GM21737 (cell line): ENCODE results near the gene LHFPL2.
A peak's percentile ranks its signal among the peaks of the same experiment; 100 is the strongest.

Experiments
- ATAC-seq: cut with Tn5 transposase; IDR thresholded peaks from one replicate; pipeline ENCODE4 v1.9.1; 2021; ENCODE audit warnings: mild to moderate bottlenecking, moderate library complexity; ENCODE audit not compliant: unreplicated experiment

The LHFPL2 gene

DNA sequence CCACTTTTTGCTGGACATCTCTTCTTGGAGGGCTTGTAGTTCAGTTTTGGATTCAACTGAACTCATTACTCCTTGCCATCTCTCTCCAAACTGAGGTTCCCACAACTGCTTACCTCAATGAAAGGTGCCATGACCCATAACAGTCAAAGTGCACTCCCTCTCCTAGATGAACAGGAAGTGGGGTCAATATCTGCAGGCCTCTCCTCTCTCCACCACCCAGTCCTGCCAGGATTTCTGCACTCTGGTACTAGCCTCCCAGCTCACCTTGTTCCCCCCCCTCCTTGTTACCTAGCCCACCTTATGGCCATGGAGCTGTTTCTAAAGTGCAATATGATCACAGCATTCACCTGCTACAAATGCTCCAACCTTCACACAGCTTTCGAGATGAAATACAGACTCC, 5.9 kb downstream of the LHFPL2 start:
- no peak for ATAC-seq

DNA sequence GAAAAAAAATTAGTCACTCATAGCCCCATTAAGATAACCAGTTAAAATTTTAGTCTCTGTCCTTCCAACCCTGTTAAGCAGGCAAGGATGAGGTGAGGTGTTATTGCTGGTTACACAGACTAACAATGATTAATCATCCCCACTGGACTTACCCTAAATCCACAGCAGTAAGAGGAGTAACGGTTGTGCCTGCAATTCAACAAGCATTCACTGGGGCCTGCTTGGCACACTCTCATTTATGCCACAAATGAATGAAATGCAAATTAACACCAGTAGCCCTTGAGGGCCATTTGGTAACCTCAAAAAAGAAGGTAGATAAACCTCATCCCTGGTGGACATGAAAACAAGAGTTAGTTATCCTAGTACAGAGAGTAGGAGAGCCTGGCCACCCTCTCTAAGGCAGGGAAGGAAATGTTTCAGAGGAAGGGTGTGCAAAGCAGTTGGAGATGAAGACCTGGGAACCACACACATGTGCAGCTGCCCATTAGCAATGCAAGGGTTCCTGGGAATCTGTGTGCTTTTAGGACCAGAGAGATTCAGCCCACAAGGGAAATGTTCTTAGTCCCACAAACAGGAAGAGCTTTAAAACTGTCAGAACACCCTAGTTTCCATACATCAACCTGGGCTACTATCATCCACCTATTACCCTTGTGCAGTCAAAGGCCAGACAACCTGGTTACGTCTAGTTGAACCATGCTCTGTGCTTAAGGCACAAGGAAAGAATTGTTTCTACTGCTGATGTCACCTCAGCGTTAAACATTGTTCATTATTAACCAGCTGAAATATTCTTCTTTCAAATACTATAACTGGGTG, 7.7 kb downstream of the LHFPL2 start:
- peak; percentile 77 for ATAC-seq

- ATAC-seq: no peak
Measured at GRCh38 chr5:78639791-78640190, 8.8 kb downstream of the LHFPL2 start.

GRCh38 chr5:78638973-78639669, 9.5 kb downstream of the LHFPL2 start:
- ATAC-seq: no peak

GRCh38 chr5:78638423-78638822, 10.1 kb downstream of the LHFPL2 start:
- no peak for ATAC-seq

DNA sequence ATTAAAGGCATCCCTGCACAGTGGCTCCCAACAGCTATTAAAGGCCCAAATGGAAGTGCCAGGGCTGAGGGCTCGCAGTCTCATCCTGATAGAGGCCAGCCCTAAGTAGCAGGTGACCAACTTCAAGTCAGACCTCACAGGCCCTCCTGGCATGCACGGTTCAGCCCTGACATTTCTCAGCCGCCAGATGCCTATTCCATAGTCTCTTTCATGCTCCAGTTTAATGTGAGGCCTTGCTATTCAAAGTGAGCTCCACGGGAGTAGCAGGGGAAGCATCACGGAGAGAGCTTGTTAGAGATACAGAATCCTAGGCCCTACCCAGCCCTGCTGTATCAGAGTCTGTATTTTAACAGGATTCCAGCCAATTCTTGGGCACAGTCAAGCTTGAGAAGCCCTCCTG, 11.1 kb downstream of the LHFPL2 start:
- no peak for ATAC-seq

GRCh38 chr5:78636682-78637081, 11.9 kb downstream of the LHFPL2 start:
- ATAC-seq: no peak

DNA sequence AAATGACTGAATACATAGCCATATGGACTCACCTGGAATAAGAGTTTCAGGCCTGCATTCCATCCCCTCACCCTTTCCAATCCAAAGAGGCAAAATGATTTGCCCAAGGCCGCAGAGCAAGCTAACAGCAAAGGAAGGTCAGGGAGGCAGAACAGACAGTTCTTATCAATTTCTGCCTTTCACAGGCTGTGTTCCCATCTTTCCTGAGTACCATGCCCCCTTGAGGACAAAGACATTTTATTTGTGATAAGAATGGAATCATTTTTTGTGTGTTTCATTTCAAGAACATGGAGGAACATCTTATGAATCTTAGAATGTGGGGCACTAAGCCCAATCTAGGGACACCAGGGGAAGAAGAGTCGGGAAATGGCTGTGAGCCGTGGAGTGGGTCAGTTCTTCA, 13.9 kb downstream of the LHFPL2 start:
- no peak for ATAC-seq

DNA sequence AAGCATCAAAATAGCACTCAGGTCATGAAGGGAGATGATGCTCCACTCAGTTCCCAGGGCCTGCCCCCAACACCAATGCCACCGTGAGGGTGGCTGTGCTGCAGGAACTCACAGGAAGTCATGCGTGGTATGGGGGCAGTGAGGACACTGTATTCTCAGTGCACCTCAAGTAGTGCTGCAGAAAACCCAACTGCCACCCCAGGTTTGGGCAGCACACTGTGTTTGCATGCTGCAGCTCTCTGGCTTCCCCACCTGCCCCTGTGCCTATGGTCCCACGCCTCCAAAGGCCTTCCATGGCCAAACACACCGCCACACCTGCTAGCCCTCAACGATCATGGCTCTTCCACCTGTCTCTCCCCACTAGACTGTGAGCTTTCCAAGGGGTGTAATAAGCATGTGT, 14.3 kb downstream of the LHFPL2 start:
- no peak for ATAC-seq

DNA sequence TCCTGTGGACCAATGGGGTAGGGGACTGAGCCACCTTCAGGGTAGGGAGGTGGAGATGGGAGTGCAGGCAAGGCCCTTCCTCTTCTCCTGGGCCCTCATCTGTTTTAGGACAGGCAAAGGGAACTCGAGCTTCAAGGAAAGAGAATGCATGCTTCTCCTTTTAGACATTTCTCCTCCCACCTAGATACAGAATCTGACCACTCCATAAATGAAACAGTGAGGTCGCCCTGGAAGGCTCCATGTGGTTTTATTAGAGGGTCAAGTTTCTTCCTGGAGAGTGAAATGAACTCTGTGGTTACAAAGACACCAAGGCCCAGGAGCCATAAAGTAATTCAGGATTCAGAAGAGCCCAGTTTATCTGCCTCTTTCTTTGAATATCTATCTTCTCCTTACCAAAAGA, 14.9 kb downstream of the LHFPL2 start:
- ATAC-seq: no peak

DNA sequence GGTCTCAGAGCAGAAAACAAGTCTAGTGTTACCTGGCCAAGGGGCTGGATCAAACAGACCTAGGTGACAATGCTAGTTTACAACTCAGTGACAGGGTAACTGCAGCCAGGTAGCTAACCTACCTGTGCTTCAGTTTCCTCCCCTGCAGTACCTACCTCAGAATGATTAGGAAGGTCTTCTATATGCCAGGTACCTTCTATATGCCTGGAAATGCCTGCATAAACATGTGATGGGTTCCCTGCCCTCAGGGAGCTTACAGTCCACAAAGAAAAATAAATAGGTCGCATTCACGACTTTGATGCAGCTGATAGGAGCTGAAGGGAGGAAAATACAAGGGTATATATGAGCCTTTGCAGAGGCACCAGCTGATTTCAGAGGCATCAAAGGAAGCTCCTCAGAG, 16.1 kb downstream of the LHFPL2 start:
- no peak for ATAC-seq

DNA sequence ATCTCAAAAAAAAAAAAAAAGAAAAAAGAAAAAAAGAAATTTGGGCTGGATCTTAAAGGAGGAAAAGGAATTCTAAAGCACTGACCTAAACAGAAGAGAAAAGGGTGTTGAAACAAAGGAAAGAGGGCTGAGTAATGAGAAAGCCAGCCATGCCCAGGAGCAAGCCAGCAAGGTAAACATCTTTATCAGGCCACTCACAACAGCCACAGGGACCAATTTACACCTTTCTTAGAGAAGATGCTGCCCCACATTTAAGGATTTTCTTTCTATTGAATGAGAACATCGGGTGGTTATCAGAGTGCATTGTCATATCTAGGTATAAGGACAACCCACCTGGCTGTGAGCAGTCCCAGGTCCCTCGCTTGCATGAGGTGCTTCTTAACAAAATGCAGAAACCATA, 16.6 kb downstream of the LHFPL2 start:
- no peak for ATAC-seq

DNA sequence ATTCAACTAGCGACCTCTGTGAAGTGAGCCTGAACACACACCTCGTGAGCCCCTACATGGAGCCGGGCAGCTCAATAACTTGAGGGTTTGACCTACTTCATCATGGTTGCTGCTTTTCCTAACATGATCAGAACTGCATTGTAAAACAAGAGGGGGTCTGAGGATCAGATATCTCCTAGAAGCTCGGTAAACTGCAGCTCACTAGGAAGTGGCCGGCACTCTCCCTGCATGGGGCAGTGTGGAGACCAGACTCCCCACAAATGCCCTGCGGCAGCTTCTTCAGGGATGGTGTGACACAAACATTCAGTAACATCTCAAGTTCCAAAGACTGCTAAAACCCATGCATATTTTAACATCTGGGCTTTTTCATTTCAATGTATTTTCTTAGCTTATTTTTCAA, 18.5 kb downstream of the LHFPL2 start:
- no peak for ATAC-seq

- ATAC-seq: no peak
Measured at GRCh38 chr5:78629624-78630023, 18.9 kb downstream of the LHFPL2 start.

GRCh38 chr5:78628270-78628992, 20.1 kb downstream of the LHFPL2 start:
- ATAC-seq: no peak

DNA sequence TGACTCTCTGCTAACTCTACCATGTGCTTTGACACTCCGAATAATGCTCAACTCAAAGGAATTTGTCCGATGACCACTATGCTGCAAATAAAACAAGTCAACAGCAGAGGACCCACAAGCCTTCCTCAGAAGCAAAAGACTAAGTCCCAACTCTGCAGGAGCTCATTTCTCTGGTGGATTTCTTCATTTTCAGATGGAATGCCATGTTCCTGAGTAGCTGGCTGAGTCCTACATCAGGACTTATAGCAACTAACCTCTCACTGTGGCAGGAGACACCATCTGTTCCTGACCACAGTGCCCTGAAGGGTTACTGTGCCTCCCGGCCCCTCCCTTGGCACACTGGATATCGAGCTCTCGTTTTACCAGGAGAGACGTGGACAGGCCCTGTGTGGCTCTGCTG, 20.8 kb downstream of the LHFPL2 start:
- ATAC-seq: no peak

DNA sequence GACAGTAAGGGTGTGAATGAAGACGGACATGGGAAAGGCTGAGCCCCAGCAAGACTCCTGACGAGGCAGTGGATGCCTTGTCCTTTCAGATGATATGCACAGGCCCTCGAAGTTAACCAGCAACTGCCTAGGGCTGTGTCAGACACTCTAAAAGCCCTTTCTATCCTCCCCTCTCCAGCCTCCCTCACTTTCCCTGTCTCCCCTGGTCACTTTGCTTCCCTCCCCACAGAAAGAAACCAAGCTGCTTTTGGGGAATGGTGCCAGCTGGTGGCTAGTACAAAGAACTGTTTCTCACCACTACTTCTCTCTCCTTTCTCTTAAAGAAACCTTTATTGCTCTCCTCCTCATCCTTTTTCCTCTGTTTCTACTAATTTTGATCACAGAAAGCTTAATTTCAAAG, 21.4 kb downstream of the LHFPL2 start:
- no peak for ATAC-seq

DNA sequence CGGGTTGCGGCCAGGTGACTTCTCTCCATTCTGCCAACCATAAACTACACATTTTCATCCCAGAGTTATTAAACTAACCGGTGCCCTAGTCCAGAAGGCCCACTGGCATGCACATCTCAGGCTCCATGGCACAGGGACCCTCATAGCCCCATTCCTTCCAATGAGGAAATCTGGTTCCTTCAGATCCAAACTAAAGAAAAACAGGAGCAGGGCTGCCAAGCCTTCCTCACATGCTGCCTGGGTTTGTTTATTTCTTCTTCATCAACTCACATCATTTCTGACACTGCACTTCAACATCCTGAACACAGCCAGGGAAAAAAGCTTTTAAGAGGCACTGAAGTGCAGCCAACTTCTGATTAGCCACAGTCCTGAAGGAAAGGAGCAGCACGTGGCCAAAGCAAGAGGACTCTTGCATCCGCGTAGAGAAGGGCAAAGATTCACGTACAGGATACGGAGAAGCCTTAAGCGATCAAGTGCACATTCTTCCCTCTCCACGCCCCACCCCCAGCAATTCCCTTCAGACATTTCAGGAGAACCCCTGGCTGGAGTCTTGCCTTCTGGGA, 22.5 kb downstream of the LHFPL2 start:
- ATAC-seq: no peak

GRCh38 chr5:78624992-78625391, 23.6 kb downstream of the LHFPL2 start:
- no peak for ATAC-seq

GRCh38 chr5:78624011-78624541, 24.5 kb downstream of the LHFPL2 start:
- ATAC-seq: no peak

- no peak for ATAC-seq
Measured at GRCh38 chr5:78622302-78622971, 26.1 kb downstream of the LHFPL2 start.
